K562 (cell line): ENCODE results near the gene DBF4B. TPM values are rescaled to one million over a fixed set of nuclear protein-coding genes. Genes with fewer than 3 reads are reported as not detected.

Experiments used
- EP300 ChIP-seq: IDR thresholded peaks from 2 replicates; pipeline ENCODE4 v1.6.1; 2012; ENCODE audit warnings: low read length, improper control_type of control experiment
- IRF2 ChIP-seq: sonication (generic); formaldehyde crosslinking; IDR thresholded peaks from 2 replicates; pipeline ENCODE4 v1.8.1; 2022; ENCODE audit warnings: mild to moderate bottlenecking, missing genetic modification reagents
- MAFG ChIP-seq: fragments of 450-650 bp; conservative IDR thresholded peaks from 2 replicates; pipeline ENCODE4 v1.6.1; 2016; ENCODE audit warnings: missing genetic modification characterization, missing compliant biosample characterization
- MCM5 ChIP-seq: fragments of 450-650 bp; IDR thresholded peaks from 2 replicates; pipeline ENCODE4 v1.6.1; 2016; ENCODE audit warnings: low read depth
- NR2C2 ChIP-seq, 2 experiments: fragments of 200-800 bp in 1 of 2; sonication (Bioruptor generic) in 1 of 2; sonication (generic) in 1 of 2; formaldehyde crosslinking in 1 of 2; IDR thresholded peaks; 2 replicates each; pipeline versions ENCODE4 v1.6.1 to v1.8.0; 2016 to 2022; ENCODE audit warnings: mild to moderate bottlenecking in 1 of 2, missing compliant biosample characterization in 1 of 2, missing genetic modification characterization in 1 of 2, missing genetic modification reagents in 1 of 2
- RBM39 ChIP-seq: fragments of 200-400 bp; formaldehyde crosslinking; optimal IDR thresholded peaks from 2 replicates; pipeline ENCODE3; 2018; ENCODE audit warnings: low read depth, low read length
- RFX5 ChIP-seq: IDR thresholded peaks from 2 replicates; pipeline ENCODE4 v1.6.1; 2011; ENCODE audit warnings: low read depth, mild to moderate bottlenecking, improper control_type of control experiment, low read length
- ZFP1 ChIP-seq: fragments of 450-650 bp; formaldehyde crosslinking; IDR thresholded peaks from 2 replicates; pipeline ENCODE4 v1.4.0; 2020; ENCODE audit warnings: mild to moderate bottlenecking, mixed read lengths
- ZFX ChIP-seq: sonication (generic); formaldehyde crosslinking; IDR thresholded peaks from 2 replicates; pipeline ENCODE4 v1.8.0; 2022; ENCODE audit warnings: mild to moderate bottlenecking, missing genetic modification reagents, moderate library complexity
- polyA plus RNA-seq, 8 experiments: library from polyadenylated mRNA; depleted of rRNA in 4 of 8; stranded (reverse) in 5 of 8; unstranded in 3 of 8; fragments of >200 nt; fragmentation: Nextera tagmentation in 2 of 8; fragmentation: Illumina TruSeq in 1 of 8; extraction: Ambion mirVana in 2 of 8; extraction: Trizol in 1 of 8; gene quantifications; 2 replicates each; pipeline versions ENCODE4 v1.2.1 to v1.2.3, GENCODE V29; 2011 to 2014; ENCODE audit warnings: inconsistent platforms in 1 of 8, missing spikeins in 1 of 8
- total RNA-seq, 7 experiments: library from RNA; depleted of rRNA in 6 of 7; stranded (reverse); fragments of >200 nt in 6 of 7; fragmentation: Illumina TruSeq in 2 of 7; extraction: Trizol in 2 of 7; gene quantifications; 2 replicates each; pipeline versions ENCODE4 v1.2.1 to v1.2.3, GENCODE V29; 2011 to 2021; ENCODE audit warnings: low replicate concordance in 1 of 7
- TF ChIP-seq, protein P1 (sequence below): fragments of 250-450 bp; sonication (Bioruptor Pico); IDR thresholded peaks from 2 replicates; pipeline ENCODE4 v1.8.0; 2022; ENCODE audit warnings: inconsistent platforms
- TF ChIP-seq, protein P2 (sequence below): fragments of 200-800 bp; sonication (Bioruptor generic); IDR thresholded peaks from 2 replicates; pipeline ENCODE4 v1.6.1; 2017; ENCODE audit warnings: missing genetic modification characterization, missing compliant biosample characterization
- TF ChIP-seq, protein P3 (sequence below): fragments of 250-450 bp; sonication (Bioruptor Pico); IDR thresholded peaks from 2 replicates; pipeline ENCODE4 v1.4.0; 2020; ENCODE audit warnings: mild to moderate bottlenecking
- TF ChIP-seq, protein P4 (sequence below): fragments of 450-650 bp; IDR thresholded peaks from 2 replicates; pipeline ENCODE4 v1.6.1; 2017; ENCODE audit warnings: antibody characterized with exemption, mild to moderate bottlenecking
- TF ChIP-seq, protein P5 (sequence below): IDR thresholded peaks from 3 replicates; pipeline ENCODE4 v1.6.1; 2011; ENCODE audit warnings: borderline replicate concordance, mild to moderate bottlenecking; ENCODE audit not compliant: insufficient read length, insufficient read depth
- TF ChIP-seq, protein P6 (sequence below): sonication (generic); formaldehyde crosslinking; IDR thresholded peaks from 2 replicates; pipeline ENCODE4 v1.8.0; 2022; ENCODE audit warnings: mild to moderate bottlenecking, missing genetic modification reagents

DBF4B gene
- total and polyA plus RNA-seq, 9 of the 15 experiments (the other 6 are each of a cell fraction or from before 2014, with no cell fraction given): 2.5 to 26.9 (median 14.6) TPM

DNA sequence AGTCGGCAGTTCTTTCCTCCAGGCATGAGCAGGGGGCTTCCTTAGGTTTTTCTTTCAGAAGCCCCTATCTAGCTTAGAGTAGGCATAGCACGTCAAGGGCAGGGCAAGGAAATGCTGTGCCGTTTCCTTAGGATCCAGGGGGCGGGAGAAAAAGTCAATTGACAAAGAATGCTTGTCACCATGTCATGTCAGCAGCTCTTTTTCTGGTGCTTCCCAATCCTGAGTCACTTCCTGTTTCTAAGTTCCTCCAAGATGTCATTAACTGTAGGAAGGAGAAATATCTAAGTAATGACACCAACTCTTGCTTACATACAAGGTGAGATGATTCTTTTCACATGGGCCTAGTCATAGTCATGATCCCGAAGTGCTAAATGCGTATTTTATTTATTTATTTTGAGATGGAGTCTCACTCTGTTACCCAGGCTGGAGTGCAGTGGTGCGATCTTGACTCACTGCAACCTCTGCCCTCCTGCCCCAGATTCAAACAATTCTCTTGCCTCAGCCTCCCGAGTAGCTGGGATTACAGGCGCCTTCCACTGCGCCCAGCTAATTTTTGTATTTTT, 86.5 kb downstream of the DBF4B start (continued):
- no peak for TF ChIP-seq RFX5
- TF ChIP-seq, protein P1, sequence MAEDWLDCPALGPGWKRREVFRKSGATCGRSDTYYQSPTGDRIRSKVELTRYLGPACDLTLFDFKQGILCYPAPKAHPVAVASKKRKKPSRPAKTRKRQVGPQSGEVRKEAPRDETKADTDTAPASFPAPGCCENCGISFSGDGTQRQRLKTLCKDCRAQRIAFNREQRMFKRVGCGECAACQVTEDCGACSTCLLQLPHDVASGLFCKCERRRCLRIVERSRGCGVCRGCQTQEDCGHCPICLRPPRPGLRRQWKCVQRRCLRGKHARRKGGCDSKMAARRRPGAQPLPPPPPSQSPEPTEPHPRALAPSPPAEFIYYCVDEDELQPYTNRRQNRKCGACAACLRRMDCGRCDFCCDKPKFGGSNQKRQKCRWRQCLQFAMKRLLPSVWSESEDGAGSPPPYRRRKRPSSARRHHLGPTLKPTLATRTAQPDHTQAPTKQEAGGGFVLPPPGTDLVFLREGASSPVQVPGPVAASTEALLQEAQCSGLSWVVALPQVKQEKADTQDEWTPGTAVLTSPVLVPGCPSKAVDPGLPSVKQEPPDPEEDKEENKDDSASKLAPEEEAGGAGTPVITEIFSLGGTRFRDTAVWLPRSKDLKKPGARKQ (CRISPR knock-in tag): no peak
- TF ChIP-seq ZFP1 (CRISPR knock-in tag): no peak
- TF ChIP-seq, protein P2, sequence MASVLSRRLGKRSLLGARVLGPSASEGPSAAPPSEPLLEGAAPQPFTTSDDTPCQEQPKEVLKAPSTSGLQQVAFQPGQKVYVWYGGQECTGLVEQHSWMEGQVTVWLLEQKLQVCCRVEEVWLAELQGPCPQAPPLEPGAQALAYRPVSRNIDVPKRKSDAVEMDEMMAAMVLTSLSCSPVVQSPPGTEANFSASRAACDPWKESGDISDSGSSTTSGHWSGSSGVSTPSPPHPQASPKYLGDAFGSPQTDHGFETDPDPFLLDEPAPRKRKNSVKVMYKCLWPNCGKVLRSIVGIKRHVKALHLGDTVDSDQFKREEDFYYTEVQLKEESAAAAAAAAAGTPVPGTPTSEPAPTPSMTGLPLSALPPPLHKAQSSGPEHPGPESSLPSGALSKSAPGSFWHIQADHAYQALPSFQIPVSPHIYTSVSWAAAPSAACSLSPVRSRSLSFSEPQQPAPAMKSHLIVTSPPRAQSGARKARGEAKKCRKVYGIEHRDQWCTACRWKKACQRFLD (CRISPR knock-in tag): peak; percentile 77; the same call in 1 of the 2 replicates
- TF ChIP-seq MCM5: no peak
- TF ChIP-seq ZFX: no peak
- 0 out of 2 replicates have a peak, but pooled peaks have one; percentile 15 for TF ChIP-seq EP300
- TF ChIP-seq IRF2: no peak
- TF ChIP-seq, protein P3, sequence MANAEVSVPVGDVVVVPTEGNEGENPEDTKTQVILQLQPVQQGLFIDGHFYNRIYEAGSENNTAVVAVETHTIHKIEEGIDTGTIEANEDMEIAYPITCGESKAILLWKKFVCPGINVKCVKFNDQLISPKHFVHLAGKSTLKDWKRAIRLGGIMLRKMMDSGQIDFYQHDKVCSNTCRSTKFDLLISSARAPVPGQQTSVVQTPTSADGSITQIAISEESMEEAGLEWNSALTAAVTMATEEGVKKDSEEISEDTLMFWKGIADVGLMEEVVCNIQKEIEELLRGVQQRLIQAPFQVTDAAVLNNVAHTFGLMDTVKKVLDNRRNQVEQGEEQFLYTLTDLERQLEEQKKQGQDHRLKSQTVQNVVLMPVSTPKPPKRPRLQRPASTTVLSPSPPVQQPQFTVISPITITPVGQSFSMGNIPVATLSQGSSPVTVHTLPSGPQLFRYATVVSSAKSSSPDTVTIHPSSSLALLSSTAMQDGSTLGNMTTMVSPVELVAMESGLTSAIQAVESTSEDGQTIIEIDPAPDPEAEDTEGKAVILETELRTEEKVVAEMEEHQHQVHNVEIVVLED (CRISPR knock-in tag): no peak
- TF ChIP-seq, protein P4, sequence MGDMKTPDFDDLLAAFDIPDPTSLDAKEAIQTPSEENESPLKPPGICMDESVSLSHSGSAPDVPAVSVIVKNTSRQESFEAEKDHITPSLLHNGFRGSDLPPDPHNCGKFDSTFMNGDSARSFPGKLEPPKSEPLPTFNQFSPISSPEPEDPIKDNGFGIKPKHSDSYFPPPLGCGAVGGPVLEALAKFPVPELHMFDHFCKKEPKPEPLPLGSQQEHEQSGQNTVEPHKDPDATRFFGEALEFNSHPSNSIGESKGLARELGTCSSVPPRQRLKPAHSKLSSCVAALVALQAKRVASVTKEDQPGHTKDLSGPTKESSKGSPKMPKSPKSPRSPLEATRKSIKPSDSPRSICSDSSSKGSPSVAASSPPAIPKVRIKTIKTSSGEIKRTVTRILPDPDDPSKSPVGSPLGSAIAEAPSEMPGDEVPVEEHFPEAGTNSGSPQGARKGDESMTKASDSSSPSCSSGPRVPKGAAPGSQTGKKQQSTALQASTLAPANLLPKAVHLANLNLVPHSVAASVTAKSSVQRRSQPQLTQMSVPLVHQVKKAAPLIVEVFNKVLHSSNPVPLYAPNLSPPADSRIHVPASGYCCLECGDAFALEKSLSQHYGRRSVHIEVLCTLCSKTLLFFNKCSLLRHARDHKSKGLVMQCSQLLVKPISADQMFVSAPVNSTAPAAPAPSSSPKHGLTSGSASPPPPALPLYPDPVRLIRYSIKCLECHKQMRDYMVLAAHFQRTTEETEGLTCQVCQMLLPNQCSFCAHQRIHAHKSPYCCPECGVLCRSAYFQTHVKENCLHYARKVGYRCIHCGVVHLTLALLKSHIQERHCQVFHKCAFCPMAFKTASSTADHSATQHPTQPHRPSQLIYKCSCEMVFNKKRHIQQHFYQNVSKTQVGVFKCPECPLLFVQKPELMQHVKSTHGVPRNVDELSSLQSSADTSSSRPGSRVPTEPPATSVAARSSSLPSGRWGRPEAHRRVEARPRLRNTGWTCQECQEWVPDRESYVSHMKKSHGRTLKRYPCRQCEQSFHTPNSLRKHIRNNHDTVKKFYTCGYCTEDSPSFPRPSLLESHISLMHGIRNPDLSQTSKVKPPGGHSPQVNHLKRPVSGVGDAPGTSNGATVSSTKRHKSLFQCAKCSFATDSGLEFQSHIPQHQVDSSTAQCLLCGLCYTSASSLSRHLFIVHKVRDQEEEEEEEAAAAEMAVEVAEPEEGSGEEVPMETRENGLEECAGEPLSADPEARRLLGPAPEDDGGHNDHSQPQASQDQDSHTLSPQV: 0 out of 2 replicates have a peak, but pooled peaks have one; percentile 2
- TF ChIP-seq NR2C2 (CRISPR knock-in tag; IDR thresholded peaks at IDR 0.05): no peak
- peak; percentile 66; the same call in 1 of the 2 replicates for TF ChIP-seq NR2C2 (tag; IDR thresholded peaks at IDR 0.05)
- TF ChIP-seq RBM39: no peak
- TF ChIP-seq, protein P5, sequence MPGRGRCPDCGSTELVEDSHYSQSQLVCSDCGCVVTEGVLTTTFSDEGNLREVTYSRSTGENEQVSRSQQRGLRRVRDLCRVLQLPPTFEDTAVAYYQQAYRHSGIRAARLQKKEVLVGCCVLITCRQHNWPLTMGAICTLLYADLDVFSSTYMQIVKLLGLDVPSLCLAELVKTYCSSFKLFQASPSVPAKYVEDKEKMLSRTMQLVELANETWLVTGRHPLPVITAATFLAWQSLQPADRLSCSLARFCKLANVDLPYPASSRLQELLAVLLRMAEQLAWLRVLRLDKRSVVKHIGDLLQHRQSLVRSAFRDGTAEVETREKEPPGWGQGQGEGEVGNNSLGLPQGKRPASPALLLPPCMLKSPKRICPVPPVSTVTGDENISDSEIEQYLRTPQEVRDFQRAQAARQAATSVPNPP: no peak
- TF ChIP-seq MAFG (tag): 0 out of 2 replicates have a peak, but pooled peaks have one; percentile 10
- TF ChIP-seq, protein P6, sequence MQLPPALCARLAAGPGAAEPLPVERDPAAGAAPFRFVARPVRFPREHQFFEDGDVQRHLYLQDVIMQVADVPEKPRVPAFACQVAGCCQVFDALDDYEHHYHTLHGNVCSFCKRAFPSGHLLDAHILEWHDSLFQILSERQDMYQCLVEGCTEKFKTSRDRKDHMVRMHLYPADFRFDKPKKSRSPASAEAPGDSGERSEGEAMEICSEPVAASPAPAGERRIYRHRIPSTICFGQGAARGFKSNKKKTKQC: no peak
